Lower leg skin (tissue), 4 donors: ENCODE measurements around the gene WFIKKN2. TPM values are rescaled to one million over a fixed set of nuclear protein-coding genes. Genes with fewer than 3 reads are reported as not detected.
A peak's percentile ranks its signal among the peaks of the same experiment; 100 is the strongest.

Experiments used
- DNase-seq, 2 donors: peaks; one replicate each; pipeline ENCODE4 v3.0.0-alpha.2; 2019; ENCODE audit warnings: low spot score in 2 of 2
- H3K4me3 ChIP-seq: fragments of 200-600 bp; sonication (generic); 2 replicates; pipeline ENCODE4 v1.5.1; 2017; ENCODE audit warnings: mild to moderate bottlenecking, low read depth; ENCODE audit not compliant: poor library complexity, severe bottlenecking
- POLR2A ChIP-seq, 2 donors: fragments of 450-650 bp; IDR thresholded peaks; one replicate each; pipeline ENCODE4 v1.6.1; 2016 to 2017; ENCODE audit warnings: antibody characterized with exemption in 2 of 2, mild to moderate bottlenecking in 1 of 2, moderate library complexity in 1 of 2
- WGBS, 2 donors: methylation state at CpG; one replicate each; pipeline ENCODE4 v1.1.5; 2018; 5-methylcytosine and 5-hydroxymethylcytosine counted together
- intact Hi-C: fragments of 100-400 bp; cut with DNase I; formaldehyde crosslinking; loops from one replicate; pipeline ENCODE4 v1.15.0; 2023; ENCODE audit warnings: low total_unique reads
- total RNA-seq, 4 donors: library from RNA; depleted of rRNA; stranded (reverse); fragments of >200 nt; gene quantifications; one replicate each; pipeline ENCODE4 v1.1.0, GENCODE V29; 2016
- TF ChIP-seq, protein P1 (sequence below), 3 donors: fragments of 450-650 bp; IDR thresholded peaks; one replicate each; pipeline ENCODE4 v1.5.1; 2016; ENCODE audit warnings: antibody characterized with exemption in 3 of 3, mild to moderate bottlenecking in 3 of 3, moderate library complexity in 2 of 3

Gene WFIKKN2
- total RNA-seq, 4 donors from 2014 or later, result 0.26 to 0.61 (median 0.59) TPM; not detected in 1

DNA sequence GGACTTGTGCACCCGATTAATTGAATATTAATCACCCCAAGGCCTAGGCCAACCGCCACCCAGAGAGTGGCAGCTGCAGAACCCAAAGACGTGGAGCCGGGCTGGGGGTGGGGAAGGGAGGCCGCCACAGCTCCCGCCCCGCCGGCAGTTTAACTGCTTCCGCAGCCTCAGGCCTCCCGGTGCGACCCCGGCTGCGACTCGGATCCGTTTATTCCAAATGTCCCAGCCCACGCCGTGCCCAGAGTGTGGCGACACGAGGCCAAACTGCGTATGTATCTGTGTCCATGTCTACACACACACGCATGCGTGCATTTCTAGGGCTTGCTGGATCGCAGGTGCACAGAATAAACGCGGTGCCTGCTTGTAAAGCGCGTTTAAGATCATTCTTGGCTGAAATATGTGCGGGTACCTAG, 31.6 kb downstream of the WFIKKN2 start:
- peak; percentile 63 to 95 for DNase-seq
- TF ChIP-seq, protein P1, sequence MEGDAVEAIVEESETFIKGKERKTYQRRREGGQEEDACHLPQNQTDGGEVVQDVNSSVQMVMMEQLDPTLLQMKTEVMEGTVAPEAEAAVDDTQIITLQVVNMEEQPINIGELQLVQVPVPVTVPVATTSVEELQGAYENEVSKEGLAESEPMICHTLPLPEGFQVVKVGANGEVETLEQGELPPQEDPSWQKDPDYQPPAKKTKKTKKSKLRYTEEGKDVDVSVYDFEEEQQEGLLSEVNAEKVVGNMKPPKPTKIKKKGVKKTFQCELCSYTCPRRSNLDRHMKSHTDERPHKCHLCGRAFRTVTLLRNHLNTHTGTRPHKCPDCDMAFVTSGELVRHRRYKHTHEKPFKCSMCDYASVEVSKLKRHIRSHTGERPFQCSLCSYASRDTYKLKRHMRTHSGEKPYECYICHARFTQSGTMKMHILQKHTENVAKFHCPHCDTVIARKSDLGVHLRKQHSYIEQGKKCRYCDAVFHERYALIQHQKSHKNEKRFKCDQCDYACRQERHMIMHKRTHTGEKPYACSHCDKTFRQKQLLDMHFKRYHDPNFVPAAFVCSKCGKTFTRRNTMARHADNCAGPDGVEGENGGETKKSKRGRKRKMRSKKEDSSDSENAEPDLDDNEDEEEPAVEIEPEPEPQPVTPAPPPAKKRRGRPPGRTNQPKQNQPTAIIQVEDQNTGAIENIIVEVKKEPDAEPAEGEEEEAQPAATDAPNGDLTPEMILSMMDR (IDR thresholded peaks at IDR 0.05), result no peak
- TF ChIP-seq POLR2A (IDR thresholded peaks at IDR 0.05), result no peak
- peak overlapping the region; percentile 77 for H3K4me3 ChIP-seq
- 0% methylated on average over 18 to 28 of the region's 28 CpGs for WGBS, 2 donors
- intact Hi-C loops, result loop anchor here (5.0 kb wide), 1 partner anchor 85 kb away; no protein-coding TSS in a partner anchor

DNA sequence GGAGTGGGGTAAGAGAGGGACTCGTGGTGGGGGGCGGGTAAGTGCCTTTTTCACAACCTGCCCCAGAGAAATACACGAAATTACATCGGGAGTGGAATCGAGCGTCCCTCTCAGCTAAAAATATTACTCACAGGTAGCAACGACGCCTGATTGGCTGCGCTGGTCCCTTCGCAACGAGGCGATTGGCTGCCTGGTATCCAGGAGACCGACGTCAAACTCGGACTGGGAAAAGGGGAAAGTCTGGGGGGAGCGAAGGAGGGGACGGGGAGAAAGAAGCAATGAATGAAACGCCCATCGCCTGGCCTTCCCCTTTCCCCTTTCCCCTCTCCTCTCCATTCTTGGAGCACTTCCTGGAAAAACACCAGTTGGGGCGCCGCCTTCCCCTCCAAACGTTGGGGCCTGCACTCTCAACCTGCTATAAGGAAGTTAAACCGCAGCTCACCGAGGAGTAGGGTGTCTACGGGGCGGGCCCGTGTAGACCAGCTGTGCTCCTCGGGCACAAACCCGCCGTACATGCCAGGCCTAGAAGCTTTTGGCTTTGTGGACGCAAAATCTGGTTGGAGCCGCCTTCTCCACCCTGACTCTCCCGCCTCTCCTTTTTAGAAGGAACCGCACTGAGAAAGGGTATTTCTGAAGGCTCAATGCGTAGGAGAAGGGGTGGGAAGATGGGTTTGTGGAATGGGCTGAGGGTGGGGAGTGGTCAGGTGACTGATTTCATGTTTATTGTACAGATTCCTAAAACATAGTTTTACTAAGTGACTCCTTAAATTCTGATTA, 32.2 kb downstream of the WFIKKN2 start:
- WGBS, 2 donors, result 1% methylated on average over 35 of the region's 35 CpGs
- peak overlapping the region; percentile 77 for H3K4me3 ChIP-seq
- peak; percentile 96 to 99 for DNase-seq
- intact Hi-C loops, result loop anchor here (5.0 kb wide), 1 partner anchor 85 kb away; no protein-coding TSS in a partner anchor
- TF ChIP-seq, protein P1 (IDR thresholded peaks at IDR 0.05), result no peak
- TF ChIP-seq POLR2A (IDR thresholded peaks at IDR 0.05), result no peak

DNA sequence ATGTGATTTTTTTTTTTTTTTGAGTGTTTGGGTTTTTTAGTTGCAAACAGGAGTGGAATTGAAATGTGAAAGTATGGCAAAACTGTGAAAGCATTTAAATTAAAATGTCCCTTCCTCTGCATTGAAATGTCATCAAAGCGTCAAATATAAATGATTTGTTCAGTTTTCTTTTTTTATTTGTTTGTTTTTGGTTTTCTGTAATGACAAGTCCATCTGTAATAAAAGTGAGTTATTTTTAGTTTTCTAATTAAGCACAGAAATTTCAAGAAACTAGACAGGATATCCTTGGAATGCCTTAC, 32.7 kb downstream of the WFIKKN2 start:
- WGBS, 2 donors, result 0 to 7% methylated on average over 1 of the region's 1 CpG
- no peak overlapping the region for H3K4me3 ChIP-seq
- intact Hi-C loops, result loop anchor here (5.0 kb wide), 1 partner anchor 84 kb away; no protein-coding TSS in a partner anchor
- no peak for DNase-seq
- no peak for TF ChIP-seq POLR2A (IDR thresholded peaks at IDR 0.05)
- TF ChIP-seq, protein P1 (IDR thresholded peaks at IDR 0.05), result no peak

DNA sequence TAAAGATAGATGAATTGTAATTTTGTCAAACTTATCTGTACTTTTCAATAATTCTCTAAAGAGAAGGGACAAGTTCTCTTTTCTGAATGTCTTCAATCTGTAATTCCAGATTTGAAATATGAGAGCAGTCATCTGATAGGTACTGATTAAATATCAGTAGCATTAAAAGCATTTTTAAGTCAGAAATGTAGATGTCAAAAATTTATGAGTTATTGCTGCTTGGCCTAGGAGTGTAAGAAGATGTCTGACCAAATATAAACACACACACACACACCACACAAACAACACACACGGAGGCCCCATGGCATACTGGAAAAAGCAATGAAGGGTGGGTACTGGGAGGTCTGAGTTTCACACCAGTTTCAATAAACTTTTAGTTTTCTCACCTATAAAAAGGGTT, 33.2 kb downstream of the WFIKKN2 start:
- intact Hi-C loops, result loop anchor here (5.0 kb wide), 1 partner anchor 84 kb away; no protein-coding TSS in a partner anchor
- no peak for DNase-seq
- WGBS, 2 donors, result 44 to 63% methylated on average over 1 of the region's 1 CpG
- no peak for TF ChIP-seq POLR2A (IDR thresholded peaks at IDR 0.05)
- TF ChIP-seq, protein P1 (IDR thresholded peaks at IDR 0.05), result no peak
- no peak overlapping the region for H3K4me3 ChIP-seq

DNA sequence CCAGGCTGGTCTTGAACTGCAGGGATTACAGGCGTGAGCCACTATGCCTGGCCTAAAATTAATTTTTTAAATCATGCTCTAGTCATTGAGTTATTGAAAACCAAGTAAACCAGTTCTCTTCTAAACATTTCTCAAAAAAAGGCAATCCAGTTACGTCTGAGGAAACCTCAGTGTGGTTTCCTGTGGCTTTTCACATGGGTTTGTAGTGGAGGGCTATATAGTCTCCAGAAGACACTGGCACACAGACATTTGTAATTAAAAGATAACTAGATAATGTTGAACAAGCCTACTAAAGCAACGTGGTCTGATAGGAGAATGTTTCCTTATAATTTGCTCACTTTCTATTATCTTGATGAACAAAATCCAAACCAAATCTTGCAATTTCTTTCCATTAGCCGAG, 36.0 kb downstream of the WFIKKN2 start:
- H3K4me3 ChIP-seq, result no peak overlapping the region
- no peak for DNase-seq
- WGBS, 2 donors, result 70 to 74% methylated on average over 4 of the region's 4 CpGs
- intact Hi-C loops, result no loop called here
- no peak for TF ChIP-seq POLR2A (IDR thresholded peaks at IDR 0.05)
- TF ChIP-seq, protein P1 (IDR thresholded peaks at IDR 0.05), result no peak
